Measurements from ENCODE around the gene SVOP.

SVOP gene

GRCh38 chr12:108947097-108947496, 73.8 kb downstream of the SVOP start:
- no peaks in the 10 kb centered on the region for H3K9me3 Mint-ChIP-seq
- H3K4me3 Mint-ChIP-seq, result no peak overlapping the region
- H3K27me3 Mint-ChIP-seq, result no peaks in the 10 kb centered on the region
- DNase-seq (no peak), ATAC-seq (no peak)
- no peak overlapping the region for H3K27ac Mint-ChIP-seq
- no peaks in the 10 kb centered on the region for H3K4me1 Mint-ChIP-seq
- H3K36me3 Mint-ChIP-seq (ENCODE audit: low read depth), result no peaks in the 10 kb centered on the region

GRCh38 chr12:108940138-108940537, 80.7 kb downstream of the SVOP start:
- H3K9me3 Mint-ChIP-seq, result no peaks in the 10 kb centered on the region
- DNase-seq (no peak), ATAC-seq (no peak)
- no peak overlapping the region for H3K27ac Mint-ChIP-seq
- no peaks in the 10 kb centered on the region for H3K36me3 Mint-ChIP-seq (ENCODE audit: low read depth)
- H3K4me1 Mint-ChIP-seq, result no peaks in the 10 kb centered on the region
- no peak overlapping the region for H3K4me3 Mint-ChIP-seq
- no peaks in the 10 kb centered on the region for H3K27me3 Mint-ChIP-seq

- no peaks in the 10 kb centered on the region for H3K27me3 Mint-ChIP-seq
- no peaks in the 10 kb centered on the region for H3K4me1 Mint-ChIP-seq
- no peaks in the 10 kb centered on the region for H3K9me3 Mint-ChIP-seq
- no peak overlapping the region for H3K27ac Mint-ChIP-seq
- no peak overlapping the region for H3K4me3 Mint-ChIP-seq
- no peaks in the 10 kb centered on the region for H3K36me3 Mint-ChIP-seq (ENCODE audit: low read depth)
- ATAC-seq (peak; percentile 78), DNase-seq (no peak)
Measured at GRCh38 chr12:108939594-108939993, 81.3 kb downstream of the SVOP start.

GRCh38 chr12:108938247-108938924, 82.5 kb downstream of the SVOP start:
- no peak overlapping the region for H3K27ac Mint-ChIP-seq
- H3K4me3 Mint-ChIP-seq, result no peak overlapping the region
- no peaks in the 10 kb centered on the region for H3K36me3 Mint-ChIP-seq (ENCODE audit: low read depth)
- DNase-seq (no peak), ATAC-seq (no peak)
- H3K27me3 Mint-ChIP-seq, result no peaks in the 10 kb centered on the region
- no peaks in the 10 kb centered on the region for H3K9me3 Mint-ChIP-seq
- no peaks in the 10 kb centered on the region for H3K4me1 Mint-ChIP-seq

- Mint-ChIP-seq H3K27me3 (no peaks in the 10 kb centered on the region), H3K4me1 (no peaks in the 10 kb centered on the region), H3K36me3 (ENCODE audit: low read depth) (no peaks in the 10 kb centered on the region), H3K27ac (no peak overlapping the region), H3K4me3 (no peak overlapping the region), H3K9me3 (no peaks in the 10 kb centered on the region)
- DNase-seq (no peak), ATAC-seq (no peak)
Measured at GRCh38 chr12:108935159-108935763, 85.6 kb downstream of the SVOP start.

GRCh38 chr12:108933949-108934348, 86.9 kb downstream of the SVOP start:
- H3K4me1 Mint-ChIP-seq, result no peaks in the 10 kb centered on the region
- no peaks in the 10 kb centered on the region for H3K36me3 Mint-ChIP-seq (ENCODE audit: low read depth)
- H3K27ac Mint-ChIP-seq, result no peak overlapping the region
- peaks cover under 1% of the 10 kb centered on the region for H3K27me3 Mint-ChIP-seq
- no peaks in the 10 kb centered on the region for H3K9me3 Mint-ChIP-seq
- no peak overlapping the region for H3K4me3 Mint-ChIP-seq
- no peak for ATAC-seq
- DNase-seq, result no peak

GRCh38 chr12:108930756-108931155, 90.1 kb downstream of the SVOP start:
- no peaks in the 10 kb centered on the region for H3K36me3 Mint-ChIP-seq (ENCODE audit: low read depth)
- DNase-seq, result no peak
- peaks cover 2% of the 10 kb centered on the region for H3K27me3 Mint-ChIP-seq
- no peak for ATAC-seq
- no peak overlapping the region for H3K4me3 Mint-ChIP-seq
- H3K4me1 Mint-ChIP-seq, result no peaks in the 10 kb centered on the region
- H3K27ac Mint-ChIP-seq, result no peak overlapping the region
- no peaks in the 10 kb centered on the region for H3K9me3 Mint-ChIP-seq

- no peak for ATAC-seq
- H3K27me3 Mint-ChIP-seq, result peaks cover 5% of the 10 kb centered on the region
- no peaks in the 10 kb centered on the region for H3K4me1 Mint-ChIP-seq
- no peak overlapping the region for H3K27ac Mint-ChIP-seq
- H3K9me3 Mint-ChIP-seq, result peaks cover 6% of the 10 kb centered on the region
- no peak overlapping the region for H3K4me3 Mint-ChIP-seq
- no peak for DNase-seq
- no peaks in the 10 kb centered on the region for H3K36me3 Mint-ChIP-seq (ENCODE audit: low read depth)
Measured at GRCh38 chr12:108930155-108930554, 90.7 kb downstream of the SVOP start.

- H3K9me3 Mint-ChIP-seq, result peaks cover 7% of the 10 kb centered on the region
- H3K27ac Mint-ChIP-seq, result no peak overlapping the region
- DNase-seq (no peak), ATAC-seq (no peak)
- H3K27me3 Mint-ChIP-seq, result peaks cover 7% of the 10 kb centered on the region
- H3K4me1 Mint-ChIP-seq, result no peaks in the 10 kb centered on the region
- no peaks in the 10 kb centered on the region for H3K36me3 Mint-ChIP-seq (ENCODE audit: low read depth)
- no peak overlapping the region for H3K4me3 Mint-ChIP-seq
Measured at GRCh38 chr12:108928695-108929094, 92.2 kb downstream of the SVOP start.

GRCh38 chr12:108922918-108923317, 98.0 kb downstream of the SVOP start:
- Mint-ChIP-seq H3K9me3 (peaks cover 7% of the 10 kb centered on the region), H3K4me1 (no peaks in the 10 kb centered on the region), H3K27ac (no peak overlapping the region), H3K36me3 (ENCODE audit: low read depth) (no peaks in the 10 kb centered on the region), H3K4me3 (no peak overlapping the region), H3K27me3 (peaks cover 4% of the 10 kb centered on the region)
- no peak for ATAC-seq
- no peak for DNase-seq

GRCh38 chr12:108921946-108922345, 98.9 kb downstream of the SVOP start:
- DNase-seq (no peak), ATAC-seq (no peak)
- Mint-ChIP-seq H3K9me3 (peaks cover 7% of the 10 kb centered on the region), H3K4me1 (no peaks in the 10 kb centered on the region), H3K27ac (no peak overlapping the region), H3K4me3 (no peak overlapping the region), H3K27me3 (peaks cover 4% of the 10 kb centered on the region), H3K36me3 (ENCODE audit: low read depth) (no peaks in the 10 kb centered on the region)

- no peaks in the 10 kb centered on the region for H3K9me3 Mint-ChIP-seq
- H3K4me3 Mint-ChIP-seq, result no peak overlapping the region
- no peak for DNase-seq
- no peaks in the 10 kb centered on the region for H3K36me3 Mint-ChIP-seq (ENCODE audit: low read depth)
- no peak overlapping the region for H3K27ac Mint-ChIP-seq
- no peaks in the 10 kb centered on the region for H3K27me3 Mint-ChIP-seq
- no peak for ATAC-seq
- no peaks in the 10 kb centered on the region for H3K4me1 Mint-ChIP-seq
Measured at GRCh38 chr12:108918960-108919642, 101.8 kb downstream of the SVOP start.

- DNase-seq (no peak), ATAC-seq (no peak)
- Mint-ChIP-seq H3K4me1 (no peaks in the 10 kb centered on the region), H3K27ac (no peak overlapping the region), H3K27me3 (peaks cover 2% of the 10 kb centered on the region), H3K9me3 (no peaks in the 10 kb centered on the region), H3K4me3 (no peak overlapping the region), H3K36me3 (ENCODE audit: low read depth) (no peaks in the 10 kb centered on the region)
Measured at GRCh38 chr12:108918206-108918605, 102.7 kb downstream of the SVOP start.

GRCh38 chr12:108916336-108916735, 104.5 kb downstream of the SVOP start:
- Mint-ChIP-seq H3K27me3 (peaks cover 2% of the 10 kb centered on the region), H3K9me3 (no peaks in the 10 kb centered on the region), H3K4me3 (no peak overlapping the region), H3K27ac (no peak overlapping the region), H3K4me1 (no peaks in the 10 kb centered on the region), H3K36me3 (ENCODE audit: low read depth) (no peaks in the 10 kb centered on the region)
- no peak for DNase-seq
- ATAC-seq, result no peak

- no peak overlapping the region for H3K4me3 Mint-ChIP-seq
- DNase-seq, result no peak
- H3K27ac Mint-ChIP-seq, result no peak overlapping the region
- H3K9me3 Mint-ChIP-seq, result no peaks in the 10 kb centered on the region
- peaks cover 2% of the 10 kb centered on the region for H3K27me3 Mint-ChIP-seq
- H3K4me1 Mint-ChIP-seq, result no peaks in the 10 kb centered on the region
- no peak for ATAC-seq
- H3K36me3 Mint-ChIP-seq (ENCODE audit: low read depth), result no peaks in the 10 kb centered on the region
Measured at GRCh38 chr12:108915632-108916133, 105.2 kb downstream of the SVOP start.
